Measurements from ENCODE around the gene CFAP299.

DNA sequence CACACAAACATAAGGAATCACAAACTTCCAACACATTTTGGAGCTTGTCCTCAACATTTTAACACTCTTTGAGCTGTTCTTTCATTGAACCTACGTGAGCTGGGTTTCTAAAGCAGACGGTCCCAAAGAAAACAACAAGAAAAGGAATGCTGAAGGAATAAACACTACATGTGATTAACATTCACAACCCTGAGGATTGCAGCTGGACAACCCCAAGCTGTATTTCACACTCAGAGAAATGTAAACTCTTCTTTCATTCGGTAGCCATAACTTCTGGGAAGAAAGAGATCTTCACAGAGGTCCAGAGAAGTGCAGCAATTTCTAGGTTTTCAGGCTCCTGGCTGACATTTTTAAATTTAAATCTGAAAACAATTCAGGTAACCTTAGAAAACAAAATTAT is 130.2 kb downstream of the CFAP299 start:
- TF ChIP-seq, protein P1, sequence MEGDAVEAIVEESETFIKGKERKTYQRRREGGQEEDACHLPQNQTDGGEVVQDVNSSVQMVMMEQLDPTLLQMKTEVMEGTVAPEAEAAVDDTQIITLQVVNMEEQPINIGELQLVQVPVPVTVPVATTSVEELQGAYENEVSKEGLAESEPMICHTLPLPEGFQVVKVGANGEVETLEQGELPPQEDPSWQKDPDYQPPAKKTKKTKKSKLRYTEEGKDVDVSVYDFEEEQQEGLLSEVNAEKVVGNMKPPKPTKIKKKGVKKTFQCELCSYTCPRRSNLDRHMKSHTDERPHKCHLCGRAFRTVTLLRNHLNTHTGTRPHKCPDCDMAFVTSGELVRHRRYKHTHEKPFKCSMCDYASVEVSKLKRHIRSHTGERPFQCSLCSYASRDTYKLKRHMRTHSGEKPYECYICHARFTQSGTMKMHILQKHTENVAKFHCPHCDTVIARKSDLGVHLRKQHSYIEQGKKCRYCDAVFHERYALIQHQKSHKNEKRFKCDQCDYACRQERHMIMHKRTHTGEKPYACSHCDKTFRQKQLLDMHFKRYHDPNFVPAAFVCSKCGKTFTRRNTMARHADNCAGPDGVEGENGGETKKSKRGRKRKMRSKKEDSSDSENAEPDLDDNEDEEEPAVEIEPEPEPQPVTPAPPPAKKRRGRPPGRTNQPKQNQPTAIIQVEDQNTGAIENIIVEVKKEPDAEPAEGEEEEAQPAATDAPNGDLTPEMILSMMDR (IDR thresholded peaks at IDR 0.05; ENCODE audit: insufficient read depth, low read depth, low read length): no peak
- no peak for TF ChIP-seq EZH2 (IDR thresholded peaks at IDR 0.05; ENCODE audit: insufficient read depth, low read length)
